IPS DF 4.7 (cell line): ENCODE data around the gene PSMG1.
"Not testable (repeated sequence)": the region's sequence is repeated elsewhere in the genome, so short reads cannot be mapped to it uniquely, and the experiment has no call there.

Experiments used
- DNase-seq: peaks from one replicate; pipeline ENCODE4 v3.0.0-alpha.2; 2013; ENCODE audit warnings: low spot score; ENCODE audit errors: extremely low read depth

The PSMG1 gene

DNA sequence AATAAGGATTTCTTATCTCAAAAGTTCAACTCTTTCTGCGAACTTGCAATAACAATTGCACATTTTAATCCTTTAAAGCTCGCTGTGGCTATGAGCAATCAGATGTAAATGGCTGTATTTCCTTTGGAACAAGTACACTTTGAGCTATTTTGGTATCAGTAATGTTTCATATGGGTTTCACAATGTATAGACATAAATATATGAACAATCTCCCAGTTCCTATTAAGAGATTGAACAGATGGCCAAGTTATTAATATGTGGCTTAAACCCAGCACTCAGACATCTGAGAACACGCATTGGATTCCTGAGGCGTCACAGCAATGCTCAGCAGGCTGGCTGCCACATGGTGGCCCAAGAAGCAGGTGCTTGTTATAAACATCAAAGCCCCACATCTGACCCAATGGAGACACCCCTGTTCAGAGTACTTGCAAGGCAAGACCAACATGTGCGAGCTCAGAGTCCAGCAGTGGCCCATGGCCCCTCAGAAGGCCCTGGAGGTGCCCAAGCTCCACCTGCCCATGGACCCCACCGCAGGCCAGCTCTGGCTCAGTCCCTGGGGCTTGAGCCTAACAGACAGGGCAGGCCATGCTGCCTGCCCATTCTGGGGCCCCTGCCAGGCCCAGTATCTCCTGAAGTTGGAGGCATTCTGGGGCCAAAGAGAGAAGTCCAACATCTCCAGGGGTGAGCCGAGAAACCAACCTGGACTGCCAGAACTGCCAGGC is 23.7 kb downstream of the PSMG1 start:
- no peak for DNase-seq

DNA sequence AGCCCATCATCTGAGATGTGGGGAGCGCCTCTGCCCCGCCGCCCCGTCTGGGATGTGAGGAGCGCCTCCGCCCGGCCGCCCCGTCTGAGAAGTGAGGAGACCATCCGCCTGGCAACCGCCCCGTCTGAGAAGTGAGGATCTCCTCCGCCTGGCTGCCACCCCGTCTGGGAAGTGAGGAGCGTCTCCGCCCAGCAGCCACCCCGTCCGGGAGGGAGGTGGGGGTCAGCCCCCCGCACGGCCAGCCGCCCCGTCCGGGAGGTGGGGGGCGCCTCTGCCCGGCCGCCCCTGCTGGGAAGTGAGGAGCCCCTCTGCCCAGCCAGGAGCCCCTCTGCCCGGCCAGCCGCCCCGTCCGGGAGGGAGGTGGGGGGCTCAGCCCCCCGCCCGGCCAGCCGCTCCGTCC is 26.0 kb downstream of the PSMG1 start:
- not testable (repeated sequence) for DNase-seq

DNA sequence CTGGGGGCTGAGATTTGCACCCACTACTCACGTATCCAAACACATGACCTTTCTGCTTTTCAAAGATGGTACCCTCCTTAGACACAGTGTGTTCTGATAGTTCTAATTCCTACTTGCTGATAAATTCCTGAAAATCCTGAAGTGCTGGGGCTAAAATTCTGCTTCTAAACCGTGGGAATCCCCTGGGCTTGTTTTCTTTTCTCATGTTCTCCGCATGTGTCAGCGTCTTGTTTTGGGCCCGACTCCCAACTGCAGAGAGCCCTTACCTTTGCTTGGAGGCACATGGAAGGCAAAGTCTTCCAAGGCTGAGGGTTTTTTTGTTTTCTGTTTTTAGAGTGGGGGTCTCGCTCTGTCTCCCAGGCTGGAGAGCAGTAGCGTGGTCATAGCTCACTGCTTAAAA is 27.2 kb downstream of the PSMG1 start:
- no peak for DNase-seq

DNA sequence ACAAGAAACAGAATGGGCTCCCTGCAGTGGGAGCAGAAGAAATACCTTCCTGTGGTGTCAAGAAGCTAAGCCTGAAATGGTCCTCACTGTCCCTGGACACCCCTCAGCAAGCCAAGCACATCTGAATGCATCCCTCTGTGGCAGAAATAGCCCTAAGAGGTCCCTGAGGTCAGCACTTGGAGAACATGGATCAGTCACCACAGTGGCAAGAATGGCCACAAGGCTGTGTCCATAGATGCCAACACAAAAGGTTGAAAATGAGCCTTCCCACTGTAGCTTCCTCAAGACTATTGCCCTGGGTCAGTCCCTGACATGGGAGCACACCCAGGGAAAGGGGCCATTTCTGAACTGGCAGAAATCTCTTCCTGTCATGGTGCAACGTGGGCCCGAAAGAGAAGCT is 27.7 kb downstream of the PSMG1 start:
- DNase-seq = no peak

DNA sequence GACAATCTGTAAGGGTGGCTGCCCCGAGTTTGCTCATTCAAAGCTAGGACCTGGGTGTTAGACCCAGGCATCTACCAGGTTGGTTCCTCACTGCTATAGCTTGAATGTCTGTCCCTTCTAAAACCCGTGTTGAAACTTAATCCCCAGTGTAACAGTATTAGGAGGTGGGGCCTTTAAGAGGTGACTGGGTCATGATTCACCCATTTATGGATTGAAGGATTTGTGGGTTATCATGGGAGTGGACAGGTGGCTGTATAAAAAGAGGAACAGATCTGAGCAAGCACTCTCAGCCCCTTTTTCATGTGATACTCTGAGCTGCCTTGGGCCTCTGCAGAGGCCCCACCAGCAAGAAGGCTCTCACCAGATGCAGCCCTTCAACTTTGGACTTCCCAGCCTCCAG is 29.4 kb downstream of the PSMG1 start:
- DNase-seq = no peak

DNA sequence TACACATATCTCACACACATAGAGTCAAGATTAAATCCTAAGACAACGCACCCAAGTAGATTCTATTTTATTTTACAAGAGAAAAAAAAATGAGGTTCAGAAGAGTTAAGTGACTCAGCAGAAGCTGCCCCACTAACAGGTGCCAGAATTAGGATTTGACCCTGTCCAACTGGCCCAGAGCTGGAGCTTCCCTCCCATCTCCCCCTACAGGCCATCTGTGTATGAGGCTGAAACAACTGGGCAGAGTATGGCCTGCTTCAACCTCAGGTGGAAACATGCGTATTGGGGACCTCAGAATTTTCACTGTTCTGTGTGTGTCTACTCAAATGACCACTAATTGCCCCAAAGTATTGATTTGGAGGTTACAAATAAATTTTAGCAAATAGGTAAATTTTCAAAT is 29.9 kb downstream of the PSMG1 start:
- no peak for DNase-seq

DNA sequence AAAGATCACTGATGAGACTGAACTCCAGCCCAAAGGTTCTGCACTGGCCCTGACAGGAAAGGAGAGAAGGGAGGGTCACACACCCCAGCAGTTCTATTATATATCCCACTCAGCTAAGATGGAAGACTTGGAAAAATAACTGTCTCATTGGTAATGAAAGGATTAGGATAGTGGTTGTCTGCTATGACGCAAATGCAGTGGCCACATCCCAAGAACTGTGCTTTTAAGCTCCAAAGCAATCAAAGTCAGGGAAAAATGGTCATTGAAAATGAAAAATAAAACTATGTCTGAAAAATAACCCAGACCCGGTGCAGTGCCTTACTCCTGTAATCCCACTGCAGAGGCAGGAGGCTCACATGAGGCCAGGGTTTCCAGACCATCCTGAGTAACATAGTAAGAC is 31.0 kb downstream of the PSMG1 start:
- no peak for DNase-seq

DNA sequence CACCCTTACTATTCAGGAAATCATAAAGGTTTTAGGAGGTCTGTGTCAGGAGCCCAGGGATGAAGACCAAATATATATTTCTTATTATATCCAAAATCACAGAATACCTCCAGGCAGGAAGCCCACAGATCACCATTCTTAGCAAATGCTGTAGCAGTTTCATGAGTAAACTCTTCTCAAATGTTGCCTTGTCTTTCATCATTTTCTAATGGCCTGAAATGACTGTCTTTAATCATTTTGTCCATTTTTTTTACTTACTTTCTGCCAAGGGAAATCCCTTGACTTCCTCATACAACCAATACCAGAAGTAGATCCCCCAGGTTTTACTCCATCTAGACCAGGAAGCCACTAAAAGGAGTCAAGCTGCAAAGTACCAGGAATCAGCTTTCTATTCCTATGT is 32.4 kb downstream of the PSMG1 start:
- no peak for DNase-seq

DNA sequence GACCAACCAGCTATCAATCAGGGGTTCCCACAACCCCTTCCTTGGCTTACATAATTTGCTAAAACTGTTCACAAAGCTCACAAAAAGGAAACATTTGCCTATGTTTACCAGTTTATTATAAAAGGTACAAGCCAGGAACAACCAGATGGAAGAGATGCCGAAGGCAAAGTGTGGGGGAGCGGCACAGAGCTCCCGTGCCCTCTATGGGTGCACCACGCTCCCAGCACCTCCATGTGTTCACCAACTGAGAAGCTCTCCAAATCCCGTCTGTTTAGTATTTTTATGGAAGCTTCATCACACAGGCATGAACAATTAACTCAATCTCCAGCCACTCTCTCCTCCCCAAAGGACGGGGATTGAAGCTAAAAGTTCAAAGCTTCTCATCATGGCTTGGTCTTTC is 32.9 kb downstream of the PSMG1 start:
- DNase-seq = no peak

DNA sequence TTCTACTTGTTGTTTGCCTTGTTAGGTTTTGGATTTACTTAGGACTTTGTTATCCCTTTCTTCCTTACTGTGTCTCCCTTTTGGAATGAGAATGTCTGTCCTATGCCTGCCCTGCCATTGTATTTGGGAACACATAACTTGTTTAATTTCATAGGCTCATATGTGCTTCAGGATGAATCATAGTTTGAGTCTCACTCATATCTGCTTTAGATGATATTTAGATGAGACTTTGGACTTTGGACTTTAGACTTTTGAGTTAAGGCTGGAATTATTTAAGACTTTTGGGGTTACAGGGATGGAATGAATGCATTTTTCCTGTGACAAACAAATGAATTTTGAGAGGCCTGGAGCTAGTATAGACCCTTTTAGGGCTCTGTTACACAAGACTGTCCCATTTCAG is 33.4 kb downstream of the PSMG1 start:
- DNase-seq = no peak

DNA sequence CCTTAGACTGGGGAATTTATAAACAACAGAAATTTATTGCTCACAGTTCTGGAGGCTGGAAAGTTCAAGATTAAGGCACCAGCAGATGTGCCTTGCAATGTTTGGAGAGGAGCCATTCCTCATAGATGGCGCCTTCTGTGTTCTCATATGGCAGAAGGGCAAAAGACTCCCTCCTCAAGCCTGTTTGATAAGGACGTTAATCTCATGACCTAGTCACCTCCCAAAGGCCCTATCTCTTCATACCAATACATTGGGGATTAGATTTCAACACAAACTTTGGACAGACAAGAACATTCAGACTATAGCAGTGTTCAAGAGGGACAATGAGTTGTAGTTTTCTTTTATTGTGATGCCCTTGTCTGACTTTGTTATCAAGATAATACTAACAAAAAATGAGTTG is 34.3 kb downstream of the PSMG1 start:
- DNase-seq = no peak

DNA sequence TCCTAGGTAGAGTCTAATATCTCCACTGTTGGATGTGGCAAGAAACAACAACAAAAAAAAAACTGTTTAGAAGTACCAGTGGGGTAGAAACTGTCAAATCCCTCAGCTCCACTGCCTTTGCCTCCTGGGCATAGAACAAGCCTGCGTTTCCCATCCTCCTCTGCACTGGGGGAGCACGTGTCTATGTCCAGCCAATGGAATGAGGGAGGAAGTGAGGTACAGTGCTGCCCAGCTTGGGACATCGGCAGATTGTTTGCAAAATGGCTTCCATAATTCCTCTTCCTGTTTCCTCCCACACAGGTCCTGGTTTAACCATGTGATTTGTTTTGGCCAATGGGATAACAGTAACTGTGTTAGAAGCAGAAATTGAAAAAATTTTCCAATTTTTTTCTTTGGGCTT is 39.1 kb downstream of the PSMG1 start:
- DNase-seq = no peak

DNA sequence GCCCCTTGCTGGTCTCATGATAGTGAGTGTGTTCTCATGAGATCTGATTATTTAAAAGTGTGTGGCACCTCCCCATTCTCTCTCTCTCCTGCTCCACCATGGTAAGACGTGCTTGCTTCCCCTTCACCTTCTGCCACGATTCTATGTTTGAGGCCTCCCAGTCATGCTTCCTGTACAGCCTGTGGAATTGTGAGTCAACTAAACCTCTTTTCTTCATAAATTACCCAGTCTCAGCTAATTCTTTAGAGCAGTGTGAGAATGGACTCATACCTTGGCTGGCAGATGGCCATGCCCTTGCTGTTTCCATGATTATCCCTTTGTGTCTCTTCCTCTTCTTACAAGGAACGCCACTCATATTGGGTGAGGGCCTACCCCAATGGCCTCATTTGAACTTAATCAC is 40.3 kb downstream of the PSMG1 start:
- no peak for DNase-seq

DNA sequence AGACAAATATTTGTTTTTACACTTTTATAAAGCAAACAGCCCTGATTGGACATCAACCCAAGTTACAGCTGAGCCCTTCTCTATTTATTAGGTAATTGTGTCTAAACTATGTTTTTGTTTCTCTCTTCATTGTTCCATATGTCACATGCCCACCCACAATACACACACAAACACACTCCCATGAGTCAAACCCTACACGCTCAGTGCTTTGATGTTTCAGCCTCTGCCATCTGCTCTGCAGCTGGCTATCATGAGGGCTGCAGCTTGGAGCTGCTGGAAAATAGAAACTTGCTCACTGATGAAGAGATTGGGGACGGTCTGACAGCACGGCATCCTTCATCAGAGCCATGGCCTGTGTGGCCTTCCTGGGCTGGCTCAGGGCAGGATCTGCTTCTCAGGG is 41.7 kb downstream of the PSMG1 start:
- no peak for DNase-seq

DNA sequence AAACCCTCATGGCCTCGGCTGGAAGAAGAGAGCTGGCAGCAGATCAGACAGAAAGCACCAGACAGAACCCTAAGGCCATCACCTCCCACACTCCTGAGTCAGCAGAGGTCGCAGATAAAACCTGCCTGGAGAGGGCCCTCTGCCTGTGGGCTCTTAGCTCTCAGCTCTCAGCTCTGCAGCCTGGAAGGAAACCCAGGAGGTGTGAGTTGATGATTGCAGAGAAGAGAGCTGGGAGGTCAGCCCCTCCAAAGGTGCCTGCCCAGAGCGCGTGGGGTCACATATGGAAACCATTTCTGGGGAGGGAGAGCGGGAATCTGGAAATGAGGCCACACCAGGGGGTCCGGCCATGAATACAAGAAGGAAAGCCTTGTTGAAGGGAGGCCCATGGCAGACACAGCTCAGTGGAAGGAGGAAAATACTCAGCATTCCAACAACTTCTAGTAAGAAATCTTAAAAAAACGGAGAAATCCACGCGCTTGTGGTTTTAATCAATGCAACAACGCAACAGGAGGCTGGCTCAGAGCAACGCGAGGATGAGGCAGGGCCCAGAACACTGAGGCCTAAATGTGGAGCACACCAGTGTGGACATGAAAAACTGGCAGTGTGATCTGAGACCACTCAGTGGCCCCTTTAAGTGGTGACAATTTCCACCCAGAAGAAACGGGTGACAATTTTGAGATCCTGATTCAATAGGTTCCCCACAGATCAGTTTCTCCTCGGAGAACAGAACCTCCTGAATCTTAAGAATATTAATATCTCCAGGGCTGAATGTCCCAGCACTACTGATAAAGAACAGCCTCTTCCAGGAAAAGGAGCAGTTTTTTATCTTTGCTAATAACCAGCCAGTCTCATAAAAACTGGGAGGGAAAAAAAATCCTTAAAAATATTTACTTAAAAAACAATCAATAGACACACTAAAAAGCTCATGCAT is 45.7 kb downstream of the PSMG1 start:
- no peak for DNase-seq

DNA sequence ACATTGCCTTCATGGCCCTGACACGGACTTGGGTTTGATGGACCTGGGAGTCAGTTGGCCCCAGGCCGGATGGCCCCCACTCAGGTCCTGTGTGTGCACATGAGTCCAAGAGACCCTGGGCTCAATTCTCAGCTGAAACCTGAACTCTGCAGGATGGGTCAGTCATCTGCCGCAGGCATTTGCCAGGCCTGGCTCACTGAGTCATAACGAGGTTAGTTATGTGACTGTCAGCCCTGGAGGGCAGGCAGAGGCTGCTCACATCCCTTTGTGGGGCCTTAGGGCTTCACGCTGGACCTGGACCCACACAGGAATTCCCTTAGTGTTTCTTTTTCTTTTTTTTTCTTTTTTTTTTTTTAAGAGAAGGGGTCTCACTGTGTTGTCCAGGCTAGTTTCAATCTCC is 46.5 kb downstream of the PSMG1 start:
- DNase-seq = no peak

DNA sequence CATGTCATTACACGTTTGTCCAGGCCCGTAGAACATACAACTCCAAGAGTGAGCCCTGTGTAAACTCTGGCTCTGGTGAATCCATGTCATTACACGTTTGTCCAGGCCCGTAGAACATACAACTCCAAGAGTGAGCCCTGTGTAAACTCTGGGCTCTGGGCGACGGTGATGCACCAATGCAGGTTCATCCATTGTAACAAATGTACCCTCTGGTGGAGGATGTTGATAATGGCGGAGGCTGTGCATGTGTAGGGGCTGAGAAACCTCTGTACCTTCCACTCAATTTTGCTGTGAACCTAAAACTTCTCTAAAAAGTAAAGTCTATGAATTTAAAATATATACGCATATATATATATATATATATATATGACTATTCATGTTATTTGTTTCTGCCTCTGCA is 47.1 kb downstream of the PSMG1 start:
- DNase-seq = not testable (repeated sequence)

DNA sequence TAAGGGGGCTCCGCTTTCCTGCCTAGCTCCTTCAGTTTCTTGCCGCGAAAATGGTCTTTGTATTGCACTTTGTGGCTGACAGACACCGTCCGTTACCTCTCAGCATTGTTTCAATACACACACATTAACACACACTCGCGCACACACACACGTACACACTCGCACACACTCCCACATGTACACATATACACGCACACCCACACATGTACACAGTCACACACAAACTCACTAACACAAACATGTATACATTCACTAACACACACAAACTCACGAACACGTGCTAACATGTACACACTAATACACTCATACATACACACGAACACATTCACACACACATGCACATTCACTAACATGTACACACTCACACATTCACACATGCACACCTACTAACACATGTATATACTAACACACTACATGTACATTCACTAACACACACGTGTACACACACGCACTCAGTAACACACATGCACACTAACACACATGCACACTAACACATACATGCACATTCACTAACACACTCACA is 48.9 kb downstream of the PSMG1 start:
- no peak for DNase-seq

DNA sequence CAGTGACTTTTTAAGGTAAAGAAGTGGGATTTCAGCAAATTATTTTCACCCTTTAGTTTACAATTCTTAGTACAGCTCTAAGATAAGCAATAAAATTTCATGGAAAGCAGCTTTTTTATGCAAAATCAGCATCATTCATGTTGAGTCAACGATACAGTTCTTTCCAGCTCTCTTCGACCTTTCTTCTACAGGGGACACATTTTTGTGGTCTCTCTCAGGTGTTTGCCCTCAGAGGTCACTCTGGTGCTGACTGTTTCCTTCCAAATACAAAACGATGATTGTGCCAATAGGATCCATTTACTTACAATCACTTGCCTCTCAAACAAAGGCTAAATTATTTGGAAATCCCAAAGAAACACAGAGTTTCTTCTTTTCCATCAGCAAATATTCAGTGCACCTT is 51.0 kb downstream of the PSMG1 start:
- DNase-seq = no peak

DNA sequence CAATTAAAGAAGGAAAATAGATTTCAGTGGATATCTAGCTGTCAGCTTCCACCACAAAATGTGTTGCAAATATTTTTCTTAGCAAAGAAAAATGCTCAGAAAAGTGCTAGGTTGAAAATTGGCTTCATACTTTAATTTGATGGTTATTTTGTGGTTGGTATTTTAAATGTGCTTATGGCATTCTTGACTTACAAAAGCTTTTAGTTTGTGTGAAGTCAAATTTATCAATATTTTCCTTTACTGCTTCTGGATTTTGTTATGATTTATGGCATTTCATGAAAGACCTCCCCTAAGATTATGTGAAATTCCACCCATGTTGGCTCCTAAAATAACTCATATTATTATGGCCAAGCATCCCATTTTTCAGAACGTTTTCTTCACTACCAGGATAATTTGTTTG is 51.5 kb downstream of the PSMG1 start:
- no peak for DNase-seq

DNA sequence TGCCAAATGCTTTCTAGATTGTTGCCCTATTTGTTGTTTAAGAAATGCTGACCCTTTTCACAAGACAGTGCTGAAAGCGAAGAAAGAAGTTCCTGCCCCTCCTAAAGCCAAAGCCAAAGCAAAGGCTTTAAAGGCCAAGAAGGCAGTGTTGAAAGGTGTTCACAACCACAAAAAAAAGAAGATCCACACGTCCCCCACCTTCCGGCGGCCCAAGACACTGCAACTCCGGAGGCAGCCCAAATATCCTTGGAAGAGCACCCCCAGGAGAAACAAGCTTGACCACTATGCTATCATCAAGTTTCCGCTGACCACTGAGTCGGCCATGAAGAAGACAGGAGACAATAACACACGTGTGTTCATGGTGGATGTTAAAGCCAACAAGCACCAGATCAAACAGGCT is 55.7 kb downstream of the PSMG1 start:
- DNase-seq = no peak

DNA sequence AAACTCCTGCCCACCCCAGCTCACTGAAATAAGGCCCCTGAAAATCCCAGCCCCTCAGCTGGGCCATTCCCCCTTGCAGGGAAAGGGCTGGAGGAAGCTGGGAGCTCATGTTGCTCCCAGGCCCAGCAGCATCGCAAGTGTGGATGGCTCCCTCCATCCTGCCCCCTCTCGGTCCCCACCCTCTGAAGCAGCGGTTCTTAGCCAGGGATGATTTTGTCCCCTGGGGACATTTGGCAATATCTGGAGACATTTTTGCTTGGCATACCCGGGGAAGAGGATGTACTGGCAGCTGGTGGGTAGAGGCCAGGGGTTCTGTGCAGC is 56.8 kb downstream of the PSMG1 start:
- no peak for DNase-seq
